HepG2 (cell line): ENCODE data around the gene PRKG1. TPM values are rescaled to one million over a fixed set of nuclear protein-coding genes. Genes with fewer than 3 reads are reported as not detected.

Experiments used
- ATAC-seq: fragments of 200-7000 bp; cut with Tn5 transposase; 3 replicates; pipeline ENCODE4 v1.9.1; 2020; ENCODE audit warnings: mild to moderate bottlenecking, moderate library complexity
- BruUV-seq: library from RNA; stranded (reverse); fragments of 400-500 nt; replicated peaks from 2 replicates; lab custom pipeline; 2021; lab: Mats Ljungman, UMichigan
- CTCF ChIA-PET: fragments of 300-600 bp; formaldehyde crosslinking; extraction: SDS; loops from one replicate; lab custom pipeline; 2021; ENCODE audit warnings: low total read pairs, inconsistent platforms, low intra/inter-chr PET ratio; lab: Yijun Ruan, JAX
- POLR2A ChIA-PET: fragments of 350-600 bp; sonication (Branson Sonifier 250); formaldehyde crosslinking; loops from one replicate; lab custom pipeline; 2020; ENCODE audit warnings: antibody characterized with exemption, inconsistent platforms; lab: Yijun Ruan, JAX
- DNase-seq: peaks from one replicate; pipeline ENCODE4 v3.0.0-alpha.2; 2015; ENCODE audit warnings: low spot score
- FAIRE-seq: peaks from 3 replicates; lab custom pipeline; 2011; peaks lifted over from hg19 to GRCh38; lab: Jason Lieb, UNC
- H2AFZ ChIP-seq: one replicate; pipeline ENCODE4 v1.6.1; 2011; ENCODE audit warnings: low read length, inconsistent platforms
- H3K27ac ChIP-seq: fragments of 300-600 bp; 3 replicates; pipeline ENCODE4 v1.8.0; 2011; ENCODE audit warnings: mixed run types, mild to moderate bottlenecking, mixed read lengths, low read length, inconsistent platforms; ENCODE audit not compliant: insufficient read depth; ENCODE audit errors: extremely low read length
- H3K27me3 ChIP-seq, 2 experiments: fragments of 200-600 bp in 1 of 2; 2 replicates in 1 of 2; 3 replicates in 1 of 2; pipeline versions ENCODE4 v1.6.0 to v1.8.0; 2011; ENCODE audit warnings: low read length in 2 of 2, mild to moderate bottlenecking in 2 of 2, moderate library complexity in 2 of 2, inconsistent platforms in 1 of 2; ENCODE audit not compliant: insufficient read depth in 2 of 2, control insufficient read depth in 1 of 2
- H3K36me3 ChIP-seq, 2 experiments: fragments of 200-600 bp in 1 of 2; replicated peaks in 1 of 2; 2 replicates in 1 of 2; 3 replicates in 1 of 2; pipeline versions ENCODE4 v1.5.1 to v1.8.0; 2011; ENCODE audit warnings: low read length in 2 of 2, inconsistent platforms in 1 of 2; ENCODE audit not compliant: insufficient read depth in 2 of 2, control insufficient read depth in 1 of 2
- H3K4me1 ChIP-seq: 2 replicates; pipeline ENCODE4 v1.5.1; 2012; ENCODE audit warnings: low read length, inconsistent platforms; ENCODE audit not compliant: insufficient read depth
- H3K4me2 ChIP-seq: 2 replicates; pipeline ENCODE4 v1.6.0; 2011; ENCODE audit warnings: low read depth, low read length, inconsistent platforms
- H3K4me3 ChIP-seq, 3 experiments: fragments of 200-600 bp in 1 of 3; sonication (generic), shearing (Covaris generic) in 1 of 3; replicated peaks in 1 of 3; 2 replicates each; pipeline ENCODE4 v1.5.1; 2011 to 2016; ENCODE audit warnings: low read length in 3 of 3, inconsistent platforms in 2 of 3, low read depth in 2 of 3, mild to moderate bottlenecking in 2 of 3, control low read depth in 1 of 3, mixed read lengths in 1 of 3; ENCODE audit not compliant: insufficient read depth in 1 of 3
- H3K79me2 ChIP-seq: one replicate; pipeline ENCODE4 v1.6.1; 2011; ENCODE audit warnings: low read length, inconsistent platforms; ENCODE audit not compliant: insufficient read depth
- H3K9ac ChIP-seq: 2 replicates; pipeline ENCODE4 v1.6.0; 2011; ENCODE audit warnings: mild to moderate bottlenecking, low read depth, low read length, inconsistent platforms; ENCODE audit not compliant: insufficient read depth
- H3K9me3 ChIP-seq: 2 replicates; pipeline ENCODE4 v1.5.1; 2012; ENCODE audit warnings: mild to moderate bottlenecking, low read length
- H4K20me1 ChIP-seq: 2 replicates; pipeline ENCODE4 v1.6.0; 2011; ENCODE audit warnings: inconsistent platforms, mild to moderate bottlenecking, low read length, moderate library complexity; ENCODE audit not compliant: insufficient read depth
- CEBPB ChIP-seq: IDR thresholded peaks from 2 replicates; pipeline ENCODE4 v1.6.1; 2011; ENCODE audit warnings: low read depth, low read length, improper control_type of control experiment, borderline replicate concordance
- CEBPZ ChIP-seq: IDR thresholded peaks from 2 replicates; pipeline ENCODE4 v1.6.1; 2012; ENCODE audit warnings: low read length, improper control_type of control experiment
- MBNL3 ChIP-seq: fragments of 250-450 bp; sonication (Bioruptor Pico); conservative IDR thresholded peaks from 2 replicates; pipeline ENCODE4 v1.8.0; 2022; ENCODE audit warnings: mild to moderate bottlenecking, inconsistent platforms
- MYC ChIP-seq: sonication (generic); formaldehyde crosslinking; IDR thresholded peaks from 2 replicates; pipeline ENCODE4 v1.9.0; 2021; ENCODE audit warnings: missing genetic modification reagents, borderline replicate concordance
- NFKBIZ ChIP-seq: IDR thresholded peaks from 2 replicates; pipeline ENCODE4 v1.6.1; 2018; ENCODE audit warnings: missing genetic modification reagents, missing compliant biosample characterization
- TRIM24 ChIP-seq: sonication (generic); formaldehyde crosslinking; IDR thresholded peaks from 2 replicates; pipeline ENCODE4 v1.8.0; 2022; ENCODE audit warnings: mild to moderate bottlenecking, missing genetic modification reagents
- ZMAT3 ChIP-seq: sonication (generic); formaldehyde crosslinking; conservative IDR thresholded peaks from 2 replicates; pipeline ENCODE4 v1.7.0; 2021; ENCODE audit warnings: missing genetic modification reagents
- WGBS: methylation state at CpG from one replicate; pipeline ENCODE4 v1.1.6; 2017; ENCODE audit warnings: low lambda C conversion rate; 5-methylcytosine and 5-hydroxymethylcytosine counted together
- in situ Hi-C: cut with HindIII; loops from 2 replicates; pipeline ENCODE4 v1.10.0; 2017; ENCODE audit warnings: low pct_unique_long_range_greater_than_20kb; ENCODE audit not compliant: extremely low pct_ligation_motif_present
- intact Hi-C: fragments of 100-400 bp; cut with micrococcal nuclease; formaldehyde crosslinking; loops from one replicate; pipeline ENCODE4 v1.10.0; 2022; ENCODE audit not compliant: unreplicated experiment
- polyA plus RNA-seq, 8 experiments: library from polyadenylated mRNA; depleted of rRNA in 3 of 8; stranded (reverse) in 7 of 8; unstranded in 1 of 8; fragments of >200 nt; fragmentation: Illumina TruSeq in 4 of 8; extraction: Trizol in 4 of 8; gene quantifications; 2 replicates each; pipeline versions ENCODE4 v1.2.1 to v1.2.3, GENCODE V29; 2011 to 2016; ENCODE audit warnings: low read depth in 4 of 8, missing spikeins in 1 of 8, mixed read lengths in 1 of 8; ENCODE audit not compliant: insufficient read depth in 1 of 8
- total RNA-seq, 5 experiments: library from RNA; depleted of rRNA; stranded (reverse); fragments of >200 nt; fragmentation: Illumina TruSeq; extraction: Trizol; gene quantifications; 2 replicates each; pipeline ENCODE4 v1.2.3, GENCODE V29; 2016; ENCODE audit warnings: low read depth in 1 of 5
- TF ChIP-seq, protein P1 (sequence below): sonication (generic); formaldehyde crosslinking; IDR thresholded peaks from 2 replicates; pipeline ENCODE4 v1.8.0; 2022; ENCODE audit warnings: missing genetic modification reagents, mild to moderate bottlenecking, borderline replicate concordance

PRKG1 gene
- total and polyA plus RNA-seq, 2 of the 13 experiments (the other 11 are each of a cell fraction or from before 2014, with no cell fraction given): 0.01 TPM; not detected in 1

- intact Hi-C loops: no loop called here
- Histone ChIP-seq H3K27me3 (no peaks in the 10 kb centered on the region), H3K4me1 (no peaks in the 10 kb centered on the region), H3K9me3 (no peaks in the 10 kb centered on the region), H3K4me2 (no peak overlapping the region), H3K27ac (no peak overlapping the region), H2AFZ (no peak overlapping the region), H3K36me3 (no peaks in the 10 kb centered on the region), H3K9ac (no peak overlapping the region), H3K4me3 (no peak overlapping the region), H4K20me1 (no peaks in the 10 kb centered on the region), H3K79me2 (no peaks in the 10 kb centered on the region)
- ATAC-seq (no peak), FAIRE-seq (no peak), DNase-seq (no peak)
- in situ Hi-C loops: no loop called here
- POLR2A ChIA-PET: no interaction called here
- WGBS: 0% methylated on average over 4 of the region's 4 CpGs
- CTCF ChIA-PET: no interaction called here
- no peak for TF ChIP-seq CEBPB
- TF ChIP-seq, protein P1, sequence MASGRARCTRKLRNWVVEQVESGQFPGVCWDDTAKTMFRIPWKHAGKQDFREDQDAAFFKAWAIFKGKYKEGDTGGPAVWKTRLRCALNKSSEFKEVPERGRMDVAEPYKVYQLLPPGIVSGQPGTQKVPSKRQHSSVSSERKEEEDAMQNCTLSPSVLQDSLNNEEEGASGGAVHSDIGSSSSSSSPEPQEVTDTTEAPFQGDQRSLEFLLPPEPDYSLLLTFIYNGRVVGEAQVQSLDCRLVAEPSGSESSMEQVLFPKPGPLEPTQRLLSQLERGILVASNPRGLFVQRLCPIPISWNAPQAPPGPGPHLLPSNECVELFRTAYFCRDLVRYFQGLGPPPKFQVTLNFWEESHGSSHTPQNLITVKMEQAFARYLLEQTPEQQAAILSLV (CRISPR knock-in tag): no peak
- no peak for TF ChIP-seq MYC
- TF ChIP-seq MBNL3 (CRISPR knock-in tag): no peak
- no peak for TF ChIP-seq NFKBIZ
- no peak for TF ChIP-seq TRIM24
- no peak for TF ChIP-seq ZMAT3 (CRISPR knock-in tag)
- no peak for TF ChIP-seq CEBPZ
- no TSS peak for BruUV-seq
Measured at GRCh38 chr10:51244748-51245490, 170.6 kb downstream of the PRKG1 start.
